Measurements from ENCODE around the gene NPFF. TPM values are rescaled to one million over a fixed set of nuclear protein-coding genes. Genes with fewer than 3 reads are reported as not detected.

NPFF gene
- total and polyA plus RNA-seq, 3 experiments from 2014 or later, result not detected

- H3K4me3 Mint-ChIP-seq, result peak overlapping the region in 1 of 7 donors; percentile 68
- H3K36me3 ChIP-seq (ENCODE audit: insufficient read depth, low read length), result peaks cover 14% of the 10 kb centered on the region
- ChIA-PET POLR2A (interaction anchor here (0.5 kb wide), 2 partner anchors 27 to 76 kb away, joined by 7 to 9 read pairs; no protein-coding TSS in a partner anchor), CTCF (interaction anchor here (1.4 to 1.5 kb wide), 3 partner anchors 10 to 159 kb away, joined by 4 to 5 read pairs (median 4); no protein-coding TSS in a partner anchor)
- no peaks in the 10 kb centered on the region for H3K27me3 Mint-ChIP-seq
- H3K27ac ChIP-seq (ENCODE audit: low read depth, low read length), result no peak overlapping the region
- no peaks in the 10 kb centered on the region for H3K27me3 ChIP-seq (ENCODE audit: insufficient read depth, low read length, poor library complexity, severe bottlenecking)
- DNase-seq, result no peak
- H3K4me1 Mint-ChIP-seq, result peaks cover 19 to 37% (median 29%) of the 10 kb centered on the region in 3 donors
- peak overlapping the region in 3 of 8 donors; percentile 23 to 82 (median 55) for H3K27ac Mint-ChIP-seq
- no peak overlapping the region for H3K4me3 ChIP-seq (ENCODE audit: low read length)
- no peaks in the 10 kb centered on the region for H3K9me3 Mint-ChIP-seq
- H3K36me3 Mint-ChIP-seq, result peaks cover 0 to 43% (median 3%) of the 10 kb centered on the region in 3 donors
- H3K4me1 ChIP-seq (ENCODE audit: insufficient read depth, low read length), result peaks cover 27% of the 10 kb centered on the region
- no peaks in the 10 kb centered on the region for H3K9me3 ChIP-seq (ENCODE audit: low read length)
Measured at GRCh38 chr12:53504004-53504920, 3.0 kb downstream of the NPFF start.

- Mint-ChIP-seq H3K27me3 (no peaks in the 10 kb centered on the region), H3K4me3 (peak overlapping the region in 5 of 7 donors; percentile 35 to 54 (median 48)), H3K9me3 (no peaks in the 10 kb centered on the region), H3K36me3 (peaks cover 0 to 43% (median 3%) of the 10 kb centered on the region in 3 donors), H3K27ac (peak overlapping the region in 5 of 8 donors; percentile 6 to 91 (median 70)), H3K4me1 (peaks cover 23 to 39% (median 29%) of the 10 kb centered on the region in 3 donors)
- no peaks in the 10 kb centered on the region for H3K9me3 ChIP-seq (ENCODE audit: low read length)
- no peak for DNase-seq
- ChIA-PET CTCF (interaction anchor here (1.0 to 1.5 kb wide), 3 partner anchors 82 to 157 kb away, joined by 3 to 4 read pairs (median 4); no protein-coding TSS in a partner anchor), POLR2A (no interaction called here)
- H3K27me3 ChIP-seq (ENCODE audit: insufficient read depth, low read length, poor library complexity, severe bottlenecking), result no peaks in the 10 kb centered on the region
- peaks cover 14% of the 10 kb centered on the region for H3K36me3 ChIP-seq (ENCODE audit: insufficient read depth, low read length)
- no peak overlapping the region for H3K4me3 ChIP-seq (ENCODE audit: low read length)
- peaks cover 29% of the 10 kb centered on the region for H3K4me1 ChIP-seq (ENCODE audit: insufficient read depth, low read length)
- no peak overlapping the region for H3K27ac ChIP-seq (ENCODE audit: low read depth, low read length)
Measured at GRCh38 chr12:53502983-53503728, 4.1 kb downstream of the NPFF start.

- Mint-ChIP-seq H3K9me3 (no peaks in the 10 kb centered on the region), H3K27ac (peak overlapping the region in 5 of 8 donors; percentile 66 to 98 (median 95)), H3K27me3 (no peaks in the 10 kb centered on the region), H3K4me1 (peaks cover 28 to 48% (median 37%) of the 10 kb centered on the region in 3 donors), H3K4me3 (peak overlapping the region in 5 of 7 donors; percentile 22 to 96 (median 94)), H3K36me3 (peaks cover 0 to 43% (median 3%) of the 10 kb centered on the region in 3 donors)
- Histone ChIP-seq H3K4me3 (ENCODE audit: low read length) (peak overlapping the region; percentile 66), H3K27ac (ENCODE audit: low read depth, low read length) (peak overlapping the region; percentile 94), H3K9me3 (ENCODE audit: low read length) (no peaks in the 10 kb centered on the region), H3K4me1 (ENCODE audit: insufficient read depth, low read length) (peaks cover 31% of the 10 kb centered on the region), H3K36me3 (ENCODE audit: insufficient read depth, low read length) (peaks cover 14% of the 10 kb centered on the region), H3K27me3 (ENCODE audit: insufficient read depth, low read length, poor library complexity, severe bottlenecking) (no peaks in the 10 kb centered on the region)
- DNase-seq, result no peak
- CTCF ChIA-PET, result interaction anchor here (1.2 to 2.3 kb wide), 2 partner anchors 24 to 181 kb away, joined by 3 to 10 read pairs; partner anchors contain the start of gene AAAS
- POLR2A ChIA-PET, result no interaction called here
Measured at GRCh38 chr12:53502331-53502730, 5.0 kb downstream of the NPFF start.

- Histone ChIP-seq H3K9me3 (ENCODE audit: low read length) (no peaks in the 10 kb centered on the region), H3K36me3 (ENCODE audit: insufficient read depth, low read length) (peaks cover 9% of the 10 kb centered on the region), H3K4me3 (ENCODE audit: low read length) (peak overlapping the region; percentile 66), H3K27ac (ENCODE audit: low read depth, low read length) (peak overlapping the region; percentile 94), H3K4me1 (ENCODE audit: insufficient read depth, low read length) (peaks cover 31% of the 10 kb centered on the region), H3K27me3 (ENCODE audit: insufficient read depth, low read length, poor library complexity, severe bottlenecking) (no peaks in the 10 kb centered on the region)
- Mint-ChIP-seq H3K36me3 (peaks cover 0 to 38% (median 3%) of the 10 kb centered on the region in 3 donors), H3K9me3 (no peaks in the 10 kb centered on the region), H3K27me3 (no peaks in the 10 kb centered on the region), H3K4me3 (peak overlapping the region; percentile 78 to 96 (median 91)), H3K4me1 (peaks cover 28 to 53% (median 43%) of the 10 kb centered on the region in 3 donors), H3K27ac (peak overlapping the region; percentile 91 to 100 (median 96))
- ChIA-PET CTCF (interaction anchor here (0.9 to 2.8 kb wide), 11 partner anchors 9 to 180 kb away, joined by 3 to 10 read pairs (median 4); partner anchors contain the start of gene AAAS), POLR2A (interaction anchor here (0.5 to 2.0 kb wide), 21 partner anchors 10 to 996 kb away, joined by 3 to 31 read pairs (median 5); partner anchors contain the start of genes AAAS, ATP5MC2, CBX5 and CSAD)
- no peak for DNase-seq
Measured at GRCh38 chr12:53501615-53502181, 5.6 kb downstream of the NPFF start.

- H3K4me3 ChIP-seq (ENCODE audit: low read length), result peak within 1 kb of the TSS; percentile 66
- Mint-ChIP-seq H3K9me3 (no peaks in the 10 kb centered on the region), H3K27me3 (no peaks in the 10 kb centered on the region), H3K4me3 (peak within 1 kb of the TSS; percentile 78 to 96 (median 91)), H3K36me3 (peaks cover 0 to 31% (median 3%) of the 10 kb centered on the region in 3 donors), H3K4me1 (peaks cover 28 to 56% (median 43%) of the 10 kb centered on the region in 3 donors), H3K27ac (peak within 1 kb of the TSS; percentile 91 to 100 (median 96))
- H3K36me3 ChIP-seq (ENCODE audit: insufficient read depth, low read length), result peaks cover 2% of the 10 kb centered on the region
- no peaks in the 10 kb centered on the region for H3K27me3 ChIP-seq (ENCODE audit: insufficient read depth, low read length, poor library complexity, severe bottlenecking)
- CTCF ChIA-PET, result interaction anchor here (0.9 to 2.8 kb wide), 15 partner anchors 8 to 233 kb away, joined by 3 to 12 read pairs (median 5); partner anchors contain the start of genes AAAS, ESPL1 and MYG1
- H3K9me3 ChIP-seq (ENCODE audit: low read length), result no peaks in the 10 kb centered on the region
- POLR2A ChIA-PET, result interaction anchor here (0.5 to 2.0 kb wide), 34 partner anchors 8 to 997 kb away, joined by 3 to 31 read pairs (median 4); partner anchors contain the start of genes AAAS, ATP5MC2, CBX5 and CSAD
- peak within 1 kb of the TSS; percentile 94 for H3K27ac ChIP-seq (ENCODE audit: low read depth, low read length)
- H3K4me1 ChIP-seq (ENCODE audit: insufficient read depth, low read length), result peaks cover 31% of the 10 kb centered on the region
- DNase-seq, result peak; percentile 95 to 99 (median 98)
Measured at GRCh38 chr12:53500776-53501614, 6.3 kb downstream of the NPFF start, which contains the start of gene TARBP2. TARBP2 (plus strand) TSS chr12:53501283; CDS start chr12:53501409, 126 bp downstream.

- POLR2A ChIA-PET, result interaction anchor here (0.7 to 2.0 kb wide), 23 partner anchors 9 to 998 kb away, joined by 3 to 31 read pairs (median 5); partner anchors contain the start of genes AAAS, CSAD, EIF4B and HNRNPA1
Measured at GRCh38 chr12:53500142-53500775, 7.0 kb downstream of the NPFF start.

More at GRCh38 chr12:53500142-53500775, 7.0 kb downstream of the NPFF start:
- no peaks in the 10 kb centered on the region for H3K27me3 Mint-ChIP-seq
- no peaks in the 10 kb centered on the region for H3K27me3 ChIP-seq (ENCODE audit: insufficient read depth, low read length, poor library complexity, severe bottlenecking)
- peaks cover 31% of the 10 kb centered on the region for H3K4me1 ChIP-seq (ENCODE audit: insufficient read depth, low read length)
- CTCF ChIA-PET, result interaction anchor here (1.0 to 2.8 kb wide), 13 partner anchors 8 to 233 kb away, joined by 3 to 12 read pairs (median 6); partner anchors contain the start of genes AAAS, ESPL1 and MYG1
- no peaks in the 10 kb centered on the region for H3K36me3 ChIP-seq (ENCODE audit: insufficient read depth, low read length)
- H3K4me3 Mint-ChIP-seq, result peak overlapping the region; percentile 78 to 96 (median 91)
- H3K36me3 Mint-ChIP-seq, result peaks cover 0 to 25% (median 1%) of the 10 kb centered on the region in 3 donors
- H3K4me3 ChIP-seq (ENCODE audit: low read length), result peak overlapping the region; percentile 63
- H3K9me3 ChIP-seq (ENCODE audit: low read length), result no peaks in the 10 kb centered on the region
- no peaks in the 10 kb centered on the region for H3K9me3 Mint-ChIP-seq
- DNase-seq, result no peak
- H3K27ac ChIP-seq (ENCODE audit: low read depth, low read length), result peak overlapping the region; percentile 94
- H3K4me1 Mint-ChIP-seq, result peaks cover 28 to 56% (median 43%) of the 10 kb centered on the region in 3 donors
- peak overlapping the region; percentile 91 to 100 (median 96) for H3K27ac Mint-ChIP-seq
